ENCODE measurements around the gene KIF5A. TPM values are rescaled to one million over a fixed set of nuclear protein-coding genes. Genes with fewer than 3 reads are reported as not detected.
A peak's percentile ranks its signal among the peaks of the same experiment; 100 is the strongest.

The KIF5A gene
- total and polyA plus RNA-seq, 2 of the 4 experiments (the other 2 are of a cell fraction): 0.15 to 0.18 TPM

GRCh38 chr12:57604454-57604991, 54.7 kb downstream of the KIF5A start, which contains the start of gene DTX3:
DTX3 (plus strand) TSS chr12:57604824; CDS start chr12:57606518, 1,694 bp downstream.
- Histone ChIP-seq H3K56ac (ENCODE audit: extremely low read depth, insufficient read depth, low read length) (peak within 1 kb of the TSS; percentile 24; the same call in 1 of the 2 replicates), H3K9me3 (ENCODE audit: control insufficient read depth, insufficient read depth, low read length) (no peaks in the 10 kb centered on the region), H3K4ac (ENCODE audit: low read depth, low read length) (peak within 1 kb of the TSS; percentile 95), H3K9me1 (ENCODE audit: insufficient read depth, low read length) (peaks cover 10% of the 10 kb centered on the region; the same call in 1 of the 2 replicates), H3K36me3 (ENCODE audit: control insufficient read depth, insufficient read depth, low read length) (peaks cover 15% of the 10 kb centered on the region; the same call in 1 of the 2 replicates), H2AFZ (replicated peaks; ENCODE audit: low read length, poor library complexity) (peak within 1 kb of the TSS; percentile 99), H4K5ac (ENCODE audit: low read depth, low read length) (peak within 1 kb of the TSS; percentile 100), H2BK15ac (ENCODE audit: low read depth, low read length) (peak within 1 kb of the TSS; percentile 83; the same call in 1 of the 3 replicates), H2AK9ac (replicated peaks; ENCODE audit: low read depth, low read length, poor library complexity) (peak within 1 kb of the TSS; percentile 96), H3K4me3 (ENCODE audit: insufficient read depth, low read depth, low read length) (peak within 1 kb of the TSS; percentile 93), H3K4me1 (ENCODE audit: control insufficient read depth, insufficient read depth, low read length) (peaks cover 11% of the 10 kb centered on the region), H3K4me2 (ENCODE audit: low read depth, low read length) (peak within 1 kb of the TSS; percentile 99), H3K9ac (ENCODE audit: low read depth, low read length) (peak within 1 kb of the TSS; percentile 85), H4K8ac (ENCODE audit: low read depth in 2 of 2, low read length in 2 of 2) (peak within 1 kb of the TSS; percentile 75 to 100), H2BK120ac (ENCODE audit: low read depth, low read length) (peak within 1 kb of the TSS; percentile 92; the same call in 1 of the 2 replicates), H3K23ac (ENCODE audit: low read depth, low read length) (peak within 1 kb of the TSS; percentile 99), H2BK5ac (ENCODE audit: low read depth, low read length, poor library complexity, severe bottlenecking) (peak within 1 kb of the TSS; percentile 73), H2BK20ac (ENCODE audit: low read depth, low read length) (0 out of 2 replicates have a peak within 1 kb of the TSS, but pooled peaks have one; percentile 52), H2AK5ac (ENCODE audit: low read depth, low read length) (peak within 1 kb of the TSS; percentile 79), H4K91ac (ENCODE audit: insufficient read depth, low read depth, low read length) (peak within 1 kb of the TSS; percentile 90), H3K18ac (ENCODE audit: low read depth, low read length) (peak within 1 kb of the TSS; percentile 99), H3K27ac (ENCODE audit: insufficient read depth, low read length) (peak within 1 kb of the TSS; percentile 85), H4K20me1 (ENCODE audit: insufficient read depth, low read length) (no peaks in the 10 kb centered on the region), H3K14ac (replicated peaks; ENCODE audit: low read depth, low read length) (peak within 1 kb of the TSS; percentile 99), H3K27me3 (ENCODE audit: control insufficient read depth, insufficient read depth, low read length) (no peaks in the 10 kb centered on the region), H3K79me1 (ENCODE audit: low read depth in 1 of 2, low read length in 2 of 2) (peaks cover 9 to 19% of the 10 kb centered on the region in 2 experiments)
- dilution Hi-C loops (cut with HindIII; ENCODE audit: low sequenced_read_pairs, unreplicated experiment): no loop called here
- in situ Hi-C loops (cut with MboI; ENCODE audit: low sequenced_read_pairs): no loop called here
- ChIA-PET CTCF (no interaction called here), POLR2A (ENCODE audit: unreplicated experiment) (no interaction called here)
- intact Hi-C loops (cut with micrococcal nuclease): no loop called here
- DNase-seq: no peak
- no peak for TF ChIP-seq CTCF (conservative IDR thresholded peaks at IDR 0.05; ENCODE audit: low read depth, low read length)
- TF ChIP-seq, protein P1, sequence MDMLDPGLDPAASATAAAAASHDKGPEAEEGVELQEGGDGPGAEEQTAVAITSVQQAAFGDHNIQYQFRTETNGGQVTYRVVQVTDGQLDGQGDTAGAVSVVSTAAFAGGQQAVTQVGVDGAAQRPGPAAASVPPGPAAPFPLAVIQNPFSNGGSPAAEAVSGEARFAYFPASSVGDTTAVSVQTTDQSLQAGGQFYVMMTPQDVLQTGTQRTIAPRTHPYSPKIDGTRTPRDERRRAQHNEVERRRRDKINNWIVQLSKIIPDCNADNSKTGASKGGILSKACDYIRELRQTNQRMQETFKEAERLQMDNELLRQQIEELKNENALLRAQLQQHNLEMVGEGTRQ (IDR thresholded peaks at IDR 0.05; ENCODE audit: low read depth, low read length): peak; percentile 74
- no TSS peak for BruUV-seq (replicated peaks)
- peak; percentile 78 for ATAC-seq (ENCODE audit: low read depth)
- no CpG with 5 or more reads among the region's 36 CpGs for WGBS, 2 experiments (ENCODE audit: extremely low coverage in 2 of 2, insufficient read length in 1 of 2)
